ENCODE results near the gene ZNF318.
"Not testable (repeated sequence)": the region's sequence is repeated elsewhere in the genome, so short reads cannot be mapped to it uniquely, and the experiment has no call there.

Gene ZNF318

GRCh38 chr6:43347444-43347843, 22.0 kb downstream of the ZNF318 start:
- H3K27me3 ChIP-seq (ENCODE audit: insufficient read depth, low read depth, severe bottlenecking), result no peaks in the 10 kb centered on the region
- H3K27ac ChIP-seq, result no peak overlapping the region
- DNase-seq, result no peak
- H3K4me3 ChIP-seq (ENCODE audit: low read depth, low read length), result no peak overlapping the region
- H3K36me3 ChIP-seq, result peaks cover 65% of the 10 kb centered on the region
- TF ChIP-seq CTCF (IDR thresholded peaks at IDR 0.05; ENCODE audit: low read depth, low read length), result no peak
- H3K9me3 ChIP-seq (ENCODE audit: severe bottlenecking), result no peaks in the 10 kb centered on the region

- Histone ChIP-seq H3K27ac (no peak overlapping the region), H3K4me3 (ENCODE audit: low read depth, low read length) (no peak overlapping the region), H3K27me3 (ENCODE audit: insufficient read depth, low read depth, severe bottlenecking) (no peaks in the 10 kb centered on the region), H3K36me3 (peaks cover 68% of the 10 kb centered on the region), H3K9me3 (ENCODE audit: severe bottlenecking) (no peaks in the 10 kb centered on the region)
- no peak for TF ChIP-seq CTCF (IDR thresholded peaks at IDR 0.05; ENCODE audit: low read depth, low read length)
- DNase-seq, result no peak
Measured at GRCh38 chr6:43347021-43347420, 22.4 kb downstream of the ZNF318 start.

GRCh38 chr6:43346243-43346642, 23.2 kb downstream of the ZNF318 start:
- H3K9me3 ChIP-seq (ENCODE audit: severe bottlenecking); H3K27me3 ChIP-seq (ENCODE audit: insufficient read depth, low read depth, severe bottlenecking); DNase-seq; H3K4me3 ChIP-seq (ENCODE audit: low read depth, low read length); H3K27ac ChIP-seq: not testable (repeated sequence)
- peaks cover 72% of the 10 kb centered on the region for H3K36me3 ChIP-seq

- no peak for TF ChIP-seq CTCF (IDR thresholded peaks at IDR 0.05; ENCODE audit: low read depth, low read length)
- Histone ChIP-seq H3K27me3 (ENCODE audit: insufficient read depth, low read depth, severe bottlenecking) (no peaks in the 10 kb centered on the region), H3K27ac (no peak overlapping the region), H3K9me3 (ENCODE audit: severe bottlenecking) (no peaks in the 10 kb centered on the region), H3K36me3 (peaks cover 72% of the 10 kb centered on the region), H3K4me3 (ENCODE audit: low read depth, low read length) (no peak overlapping the region)
- no peak for DNase-seq
Measured at GRCh38 chr6:43339168-43339567, 30.3 kb downstream of the ZNF318 start.

- H3K27ac ChIP-seq, result no peak overlapping the region
- no peaks in the 10 kb centered on the region for H3K9me3 ChIP-seq (ENCODE audit: severe bottlenecking)
- no peak for DNase-seq
- TF ChIP-seq CTCF (IDR thresholded peaks at IDR 0.05; ENCODE audit: low read depth, low read length), result no peak
- peaks cover 65% of the 10 kb centered on the region for H3K36me3 ChIP-seq
- H3K4me3 ChIP-seq (ENCODE audit: low read depth, low read length), result no peak overlapping the region
- H3K27me3 ChIP-seq (ENCODE audit: insufficient read depth, low read depth, severe bottlenecking), result no peaks in the 10 kb centered on the region
Measured at GRCh38 chr6:43338243-43338642, 31.2 kb downstream of the ZNF318 start.

- H3K27ac ChIP-seq, result no peak overlapping the region
- H3K9me3 ChIP-seq (ENCODE audit: severe bottlenecking), result no peaks in the 10 kb centered on the region
- H3K36me3 ChIP-seq, result peaks cover 49% of the 10 kb centered on the region
- TF ChIP-seq CTCF (IDR thresholded peaks at IDR 0.05; ENCODE audit: low read depth, low read length), result no peak
- no peaks in the 10 kb centered on the region for H3K27me3 ChIP-seq (ENCODE audit: insufficient read depth, low read depth, severe bottlenecking)
- H3K4me3 ChIP-seq (ENCODE audit: low read depth, low read length), result no peak overlapping the region
- DNase-seq, result no peak
Measured at GRCh38 chr6:43336382-43336781, 33.1 kb downstream of the ZNF318 start.
